Measurements from ENCODE around the gene TIA1.

GRCh38 chr2:70214953-70215549 is 33.4 kb downstream of the TIA1 start:
- TF ChIP-seq, protein P1, sequence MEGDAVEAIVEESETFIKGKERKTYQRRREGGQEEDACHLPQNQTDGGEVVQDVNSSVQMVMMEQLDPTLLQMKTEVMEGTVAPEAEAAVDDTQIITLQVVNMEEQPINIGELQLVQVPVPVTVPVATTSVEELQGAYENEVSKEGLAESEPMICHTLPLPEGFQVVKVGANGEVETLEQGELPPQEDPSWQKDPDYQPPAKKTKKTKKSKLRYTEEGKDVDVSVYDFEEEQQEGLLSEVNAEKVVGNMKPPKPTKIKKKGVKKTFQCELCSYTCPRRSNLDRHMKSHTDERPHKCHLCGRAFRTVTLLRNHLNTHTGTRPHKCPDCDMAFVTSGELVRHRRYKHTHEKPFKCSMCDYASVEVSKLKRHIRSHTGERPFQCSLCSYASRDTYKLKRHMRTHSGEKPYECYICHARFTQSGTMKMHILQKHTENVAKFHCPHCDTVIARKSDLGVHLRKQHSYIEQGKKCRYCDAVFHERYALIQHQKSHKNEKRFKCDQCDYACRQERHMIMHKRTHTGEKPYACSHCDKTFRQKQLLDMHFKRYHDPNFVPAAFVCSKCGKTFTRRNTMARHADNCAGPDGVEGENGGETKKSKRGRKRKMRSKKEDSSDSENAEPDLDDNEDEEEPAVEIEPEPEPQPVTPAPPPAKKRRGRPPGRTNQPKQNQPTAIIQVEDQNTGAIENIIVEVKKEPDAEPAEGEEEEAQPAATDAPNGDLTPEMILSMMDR (IDR thresholded peaks at IDR 0.05), result no peak
- TF ChIP-seq POLR2A (IDR thresholded peaks at IDR 0.05), result no peak

All from heart left ventricle (tissue), 13 donors.